GM19351 (cell line): ENCODE measurements around the gene PDE4B.
A peak's percentile ranks its signal among the peaks of the same experiment; 100 is the strongest.
"Not testable (repeated sequence)": the region's sequence is repeated elsewhere in the genome, so short reads cannot be mapped to it uniquely, and the experiment has no call there.

Source experiments
- ATAC-seq: cut with Tn5 transposase; IDR thresholded peaks from one replicate; pipeline ENCODE4 v1.9.1; 2021; ENCODE audit warnings: mild to moderate bottlenecking, moderate library complexity; ENCODE audit not compliant: unreplicated experiment

Gene PDE4B

GRCh38 chr1:66044912-66045311 is 252.2 kb downstream of the PDE4B start:
- ATAC-seq: no peak

- ATAC-seq: no peak
Measured at GRCh38 chr1:66046415-66046814, 253.7 kb downstream of the PDE4B start.

GRCh38 chr1:66048011-66048410 is 255.3 kb downstream of the PDE4B start:
- ATAC-seq: no peak

- ATAC-seq: no peak
Measured at GRCh38 chr1:66050123-66050522, 257.4 kb downstream of the PDE4B start.

GRCh38 chr1:66050633-66051032 is 257.9 kb downstream of the PDE4B start:
- ATAC-seq: no peak

GRCh38 chr1:66055092-66055491 is 262.4 kb downstream of the PDE4B start:
- ATAC-seq: no peak

GRCh38 chr1:66057448-66057847 is 264.8 kb downstream of the PDE4B start:
- not testable (repeated sequence) for ATAC-seq

- ATAC-seq: no peak
Measured at GRCh38 chr1:66058558-66058957, 265.9 kb downstream of the PDE4B start.

GRCh38 chr1:66067219-66067618 is 274.5 kb downstream of the PDE4B start:
- not testable (repeated sequence) for ATAC-seq

- no peak for ATAC-seq
Measured at GRCh38 chr1:66069976-66070876, 277.5 kb downstream of the PDE4B start.

GRCh38 chr1:66073388-66073787 is 280.7 kb downstream of the PDE4B start:
- ATAC-seq: no peak

- ATAC-seq: no peak
Measured at GRCh38 chr1:66074147-66074546, 281.5 kb downstream of the PDE4B start.

GRCh38 chr1:66078412-66078811 is 285.7 kb downstream of the PDE4B start:
- no peak for ATAC-seq

- ATAC-seq: no peak
Measured at GRCh38 chr1:66083003-66083402, 290.3 kb downstream of the PDE4B start.

GRCh38 chr1:66084442-66084841 is 291.7 kb downstream of the PDE4B start:
- peak; percentile 64 for ATAC-seq

GRCh38 chr1:66085600-66085999 is 292.9 kb downstream of the PDE4B start:
- no peak for ATAC-seq

- no peak for ATAC-seq
Measured at GRCh38 chr1:66088787-66089186, 296.1 kb downstream of the PDE4B start.

GRCh38 chr1:66090859-66091457 is 298.3 kb downstream of the PDE4B start:
- no peak for ATAC-seq

GRCh38 chr1:66095190-66095589 is 302.5 kb downstream of the PDE4B start:
- ATAC-seq: no peak

GRCh38 chr1:66100959-66101358 is 308.3 kb downstream of the PDE4B start:
- ATAC-seq: not testable (repeated sequence)

- not testable (repeated sequence) for ATAC-seq
Measured at GRCh38 chr1:66104076-66104475, 311.4 kb downstream of the PDE4B start.

- no peak for ATAC-seq
Measured at GRCh38 chr1:66108624-66109023, 315.9 kb downstream of the PDE4B start.
